Measurements from ENCODE around the gene ZSWIM7.

DNA sequence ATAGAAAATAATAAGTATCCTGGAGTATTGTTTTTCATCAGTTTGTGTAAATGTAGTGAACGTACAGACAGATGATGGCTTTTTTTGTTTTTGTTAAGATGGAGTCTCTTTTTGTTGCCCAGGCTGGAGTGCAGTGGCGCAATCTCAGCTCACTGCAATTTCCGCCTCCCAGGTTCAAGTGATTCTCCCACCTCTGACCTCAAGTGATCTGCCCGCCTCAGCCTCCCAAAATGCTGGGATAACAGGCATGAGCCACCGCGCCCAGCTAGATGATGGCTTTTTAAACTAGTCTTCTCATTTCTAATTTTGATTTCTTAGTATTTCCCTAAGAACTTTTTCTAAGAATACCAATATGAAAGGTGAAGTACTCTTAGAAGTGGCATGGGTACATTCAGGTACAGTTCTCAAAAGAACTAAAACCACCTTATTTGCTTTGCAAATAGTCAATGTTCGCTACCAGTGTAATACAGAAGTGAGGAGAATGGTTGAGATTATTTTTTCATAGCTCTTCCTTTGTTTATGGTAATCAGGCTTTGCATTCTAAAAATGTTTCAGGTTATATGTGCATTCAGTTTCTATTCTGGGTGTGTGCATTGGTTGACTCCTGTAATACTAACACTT, 34.3 kb upstream of the ZSWIM7 start:
- no peak for TF ChIP-seq POLR2A (IDR thresholded peaks at IDR 0.05)
- TF ChIP-seq, protein P1, sequence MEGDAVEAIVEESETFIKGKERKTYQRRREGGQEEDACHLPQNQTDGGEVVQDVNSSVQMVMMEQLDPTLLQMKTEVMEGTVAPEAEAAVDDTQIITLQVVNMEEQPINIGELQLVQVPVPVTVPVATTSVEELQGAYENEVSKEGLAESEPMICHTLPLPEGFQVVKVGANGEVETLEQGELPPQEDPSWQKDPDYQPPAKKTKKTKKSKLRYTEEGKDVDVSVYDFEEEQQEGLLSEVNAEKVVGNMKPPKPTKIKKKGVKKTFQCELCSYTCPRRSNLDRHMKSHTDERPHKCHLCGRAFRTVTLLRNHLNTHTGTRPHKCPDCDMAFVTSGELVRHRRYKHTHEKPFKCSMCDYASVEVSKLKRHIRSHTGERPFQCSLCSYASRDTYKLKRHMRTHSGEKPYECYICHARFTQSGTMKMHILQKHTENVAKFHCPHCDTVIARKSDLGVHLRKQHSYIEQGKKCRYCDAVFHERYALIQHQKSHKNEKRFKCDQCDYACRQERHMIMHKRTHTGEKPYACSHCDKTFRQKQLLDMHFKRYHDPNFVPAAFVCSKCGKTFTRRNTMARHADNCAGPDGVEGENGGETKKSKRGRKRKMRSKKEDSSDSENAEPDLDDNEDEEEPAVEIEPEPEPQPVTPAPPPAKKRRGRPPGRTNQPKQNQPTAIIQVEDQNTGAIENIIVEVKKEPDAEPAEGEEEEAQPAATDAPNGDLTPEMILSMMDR (IDR thresholded peaks at IDR 0.05) = no peak

Data from heart left ventricle (tissue), 13 donors.